Spinal cord (tissue), 10 donors: ENCODE results near the gene PECR. TPM values are rescaled to one million over a fixed set of nuclear protein-coding genes. Genes with fewer than 3 reads are reported as not detected.
A peak's percentile ranks its signal among the peaks of the same experiment; 100 is the strongest.
"Not testable (repeated sequence)": the region's sequence is repeated elsewhere in the genome, so short reads cannot be mapped to it uniquely, and the experiment has no call there.

Source experiments
- DNase-seq, 6 donors: peaks; one replicate each; pipeline versions ENCODE4 v3.0.0 to v3.0.0-alpha.2; 2013 to 2015; ENCODE audit warnings: low spot score in 6 of 6, low read depth in 4 of 6
- H3K27ac ChIP-seq: one replicate; pipeline ENCODE4 v1.5.1; 2013; ENCODE audit warnings: low read depth, low read length, control low read depth
- H3K27me3 ChIP-seq: one replicate; pipeline ENCODE4 v1.6.1; 2013; ENCODE audit warnings: low read length; ENCODE audit not compliant: control insufficient read depth, insufficient read depth
- H3K36me3 ChIP-seq: one replicate; pipeline ENCODE4 v1.6.1; 2013; ENCODE audit warnings: low read length; ENCODE audit not compliant: control insufficient read depth, insufficient read depth
- H3K4me1 ChIP-seq: one replicate; pipeline ENCODE4 v1.6.1; 2013; ENCODE audit warnings: low read length; ENCODE audit not compliant: control insufficient read depth, insufficient read depth
- H3K4me3 ChIP-seq: one replicate; pipeline ENCODE4 v1.5.1; 2013; ENCODE audit warnings: low read depth, low read length, control low read depth
- H3K9me3 ChIP-seq: one replicate; pipeline ENCODE4 v1.6.1; 2013; ENCODE audit warnings: low read length; ENCODE audit not compliant: control insufficient read depth, insufficient read depth
- WGBS: methylation state at CpG from one replicate; pipeline ENCODE4 v1.1.5; 2013; ENCODE audit warnings: missing lambda C conversion rate; ENCODE audit not compliant: insufficient coverage; 5-methylcytosine and 5-hydroxymethylcytosine counted together
- polyA plus RNA-seq, 2 donors: library from polyadenylated mRNA; unstranded; fragments of 120-200 nt; gene quantifications; one replicate each; pipeline ENCODE4 v1.2.1, GENCODE V29; 2013; ENCODE audit not compliant: insufficient read length in 2 of 2
- total RNA-seq, 2 donors: library from RNA; depleted of rRNA in 1 of 2; stranded (reverse); fragments of 120-200 nt in 1 of 2; fragments of >200 nt in 1 of 2; gene quantifications; one replicate each; pipeline versions ENCODE4 v1.2.3 to v1.2.4, GENCODE V29; 2013 to 2014
- donor health status: healthy.

Gene PECR
- total and polyA plus RNA-seq, 4 donors: 12.5 to 27.2 (median 17.6) TPM

- Histone ChIP-seq H3K27me3 (no peaks in the 10 kb centered on the region), H3K36me3 (peaks cover 3% of the 10 kb centered on the region), H3K9me3 (no peaks in the 10 kb centered on the region), H3K4me3 (peak overlapping the region; percentile 56), H3K4me1 (peaks cover 3% of the 10 kb centered on the region), H3K27ac (no peak overlapping the region)
- 23% methylated on average over 2 of the region's 6 CpGs for WGBS
- peak in 1 of 6 donors; percentile 12 for DNase-seq
These were observed 69.3 kb downstream of the PECR start for GRCh38 chr2:216012133-216012829.

DNA sequence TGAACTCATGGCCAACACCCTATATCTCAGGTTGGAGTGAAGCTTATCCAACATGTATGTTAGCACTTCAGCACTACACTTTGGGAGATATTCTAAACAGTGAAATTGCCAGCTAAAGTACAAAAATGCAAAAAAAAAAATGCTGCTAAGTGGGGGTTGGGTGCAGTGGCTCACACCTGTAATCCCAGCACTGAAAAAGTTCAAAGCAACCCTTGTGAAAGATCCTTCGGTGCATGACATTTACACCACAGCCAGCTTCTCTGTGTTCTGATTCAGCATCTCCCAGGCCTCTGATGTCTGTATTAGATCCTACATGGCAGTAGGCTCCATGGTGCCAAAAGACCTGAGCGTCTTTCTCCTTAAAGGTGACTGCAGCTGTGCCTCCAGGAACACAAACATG is 72.4 kb downstream of the PECR start:
- H3K36me3 ChIP-seq, H3K27me3 ChIP-seq, DNase-seq, H3K4me1 ChIP-seq, H3K4me3 ChIP-seq, H3K9me3 ChIP-seq, H3K27ac ChIP-seq: not testable (repeated sequence)
- WGBS: 88% methylated on average over 2 of the region's 2 CpGs

- Histone ChIP-seq H3K27ac (no peak overlapping the region), H3K4me3 (no peak overlapping the region), H3K36me3 (no peaks in the 10 kb centered on the region), H3K4me1 (peaks cover 3% of the 10 kb centered on the region), H3K27me3 (no peaks in the 10 kb centered on the region), H3K9me3 (no peaks in the 10 kb centered on the region)
- no CpG with 5 or more reads among the region's 3 CpGs for WGBS
- no peak for DNase-seq
These were observed 73.2 kb downstream of the PECR start for GRCh38 chr2:216008387-216008786.

DNA sequence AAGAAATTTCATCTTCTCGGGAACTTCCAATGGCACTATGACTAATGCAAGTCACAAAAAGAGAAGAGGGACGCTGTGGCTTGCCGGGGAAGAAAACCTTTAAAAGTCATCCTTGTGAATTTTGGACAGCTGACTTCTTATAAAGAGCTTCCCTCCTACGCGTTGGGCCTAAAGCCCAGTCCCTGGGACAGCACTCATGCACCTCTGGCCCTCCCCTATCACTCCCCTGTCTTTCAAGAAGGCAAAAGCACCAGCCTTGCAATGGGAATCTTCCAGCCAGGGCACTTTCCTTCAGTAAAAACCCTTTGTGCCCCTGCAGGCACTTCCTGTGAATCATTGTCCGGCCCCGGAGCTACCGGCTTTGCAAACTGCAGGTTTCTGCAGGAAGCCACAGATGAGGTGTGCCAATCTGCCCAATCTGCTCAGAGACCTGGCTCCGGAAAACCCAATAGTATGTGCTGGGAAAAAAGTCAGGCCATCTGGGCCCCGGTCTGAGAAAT is 75.4 kb downstream of the PECR start:
- no peak overlapping the region for H3K27ac ChIP-seq
- DNase-seq: no peak
- H3K27me3 ChIP-seq: no peaks in the 10 kb centered on the region
- 60% methylated on average over 7 of the region's 10 CpGs for WGBS
- H3K36me3 ChIP-seq: no peaks in the 10 kb centered on the region
- H3K4me1 ChIP-seq: peaks cover 4% of the 10 kb centered on the region
- H3K4me3 ChIP-seq: no peak overlapping the region
- H3K9me3 ChIP-seq: no peaks in the 10 kb centered on the region

DNA sequence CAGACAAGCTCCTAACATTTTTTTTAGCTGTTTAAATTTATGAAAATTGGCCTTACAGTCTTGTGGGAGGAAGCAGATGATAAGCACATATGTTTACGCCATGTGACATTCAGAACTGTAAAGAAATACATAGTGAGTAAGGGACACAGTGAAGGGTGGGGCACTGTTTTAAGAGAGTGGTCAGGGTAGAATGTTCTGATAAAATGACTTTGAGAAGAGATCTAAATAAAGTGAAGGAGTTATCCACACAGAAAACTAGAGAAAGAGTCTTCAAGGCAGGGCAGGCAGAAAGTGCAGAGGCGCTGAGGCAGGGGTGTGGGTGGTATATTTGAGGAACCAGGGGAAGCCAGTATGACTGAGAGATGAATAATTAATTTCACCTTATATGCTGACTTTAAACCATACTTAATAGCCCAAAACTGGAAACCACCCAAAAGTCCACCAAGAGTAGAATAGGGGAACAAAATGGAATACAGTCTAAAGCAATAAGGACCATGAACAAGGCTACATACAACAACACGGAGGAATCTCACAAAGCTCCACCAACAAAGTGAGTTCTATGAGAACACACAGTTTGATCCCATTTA is 76.8 kb downstream of the PECR start:
- DNase-seq: peak in 1 of 6 donors; percentile 26
- WGBS: 100% methylated on average over 1 of the region's 3 CpGs
- Histone ChIP-seq H3K27me3 (no peaks in the 10 kb centered on the region), H3K36me3 (no peaks in the 10 kb centered on the region), H3K4me3 (no peak overlapping the region), H3K9me3 (no peaks in the 10 kb centered on the region), H3K4me1 (peaks cover 4% of the 10 kb centered on the region), H3K27ac (no peak overlapping the region)

GRCh38 chr2:216003876-216004696 is 77.5 kb downstream of the PECR start:
- no peak for DNase-seq
- no peak overlapping the region for H3K27ac ChIP-seq
- 75% methylated on average over 3 of the region's 6 CpGs for WGBS
- H3K9me3 ChIP-seq: no peaks in the 10 kb centered on the region
- no peaks in the 10 kb centered on the region for H3K27me3 ChIP-seq
- no peaks in the 10 kb centered on the region for H3K36me3 ChIP-seq
- H3K4me1 ChIP-seq: peaks cover 4% of the 10 kb centered on the region
- no peak overlapping the region for H3K4me3 ChIP-seq

DNA sequence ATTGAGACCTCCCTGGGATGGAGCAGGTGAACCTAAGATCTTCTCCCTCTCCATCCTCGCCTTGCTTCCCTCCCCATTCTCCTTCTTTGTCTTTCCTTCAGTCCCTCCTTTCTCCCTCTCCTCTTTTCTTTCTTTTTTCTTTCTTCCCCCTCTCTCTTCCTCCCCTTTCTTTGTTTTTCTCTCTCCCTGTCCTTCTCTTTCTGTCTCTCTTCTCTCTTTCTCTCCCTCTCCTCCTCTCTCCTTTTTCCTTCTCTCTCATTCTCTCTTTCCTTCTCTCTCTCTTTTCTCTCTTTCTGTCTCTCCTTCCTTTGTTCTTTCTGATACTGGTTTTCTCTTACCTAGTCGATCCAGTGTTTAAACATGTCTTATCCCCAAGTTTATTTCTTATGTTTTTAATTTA is 78.9 kb downstream of the PECR start:
- H3K36me3 ChIP-seq: no peaks in the 10 kb centered on the region
- H3K27ac ChIP-seq: no peak overlapping the region
- H3K9me3 ChIP-seq: no peaks in the 10 kb centered on the region
- H3K4me3 ChIP-seq: no peak overlapping the region
- 89% methylated on average over 1 of the region's 2 CpGs for WGBS
- H3K4me1 ChIP-seq: peaks cover 4% of the 10 kb centered on the region
- DNase-seq: no peak
- no peaks in the 10 kb centered on the region for H3K27me3 ChIP-seq

GRCh38 chr2:216002101-216002678 is 79.4 kb downstream of the PECR start:
- Histone ChIP-seq H3K27ac (no peak overlapping the region), H3K4me3 (no peak overlapping the region), H3K27me3 (no peaks in the 10 kb centered on the region), H3K9me3 (no peaks in the 10 kb centered on the region), H3K4me1 (peaks cover 4% of the 10 kb centered on the region), H3K36me3 (no peaks in the 10 kb centered on the region)
- peak in 1 of 6 donors; percentile 22 for DNase-seq
- 32% methylated on average over 5 of the region's 5 CpGs for WGBS

DNA sequence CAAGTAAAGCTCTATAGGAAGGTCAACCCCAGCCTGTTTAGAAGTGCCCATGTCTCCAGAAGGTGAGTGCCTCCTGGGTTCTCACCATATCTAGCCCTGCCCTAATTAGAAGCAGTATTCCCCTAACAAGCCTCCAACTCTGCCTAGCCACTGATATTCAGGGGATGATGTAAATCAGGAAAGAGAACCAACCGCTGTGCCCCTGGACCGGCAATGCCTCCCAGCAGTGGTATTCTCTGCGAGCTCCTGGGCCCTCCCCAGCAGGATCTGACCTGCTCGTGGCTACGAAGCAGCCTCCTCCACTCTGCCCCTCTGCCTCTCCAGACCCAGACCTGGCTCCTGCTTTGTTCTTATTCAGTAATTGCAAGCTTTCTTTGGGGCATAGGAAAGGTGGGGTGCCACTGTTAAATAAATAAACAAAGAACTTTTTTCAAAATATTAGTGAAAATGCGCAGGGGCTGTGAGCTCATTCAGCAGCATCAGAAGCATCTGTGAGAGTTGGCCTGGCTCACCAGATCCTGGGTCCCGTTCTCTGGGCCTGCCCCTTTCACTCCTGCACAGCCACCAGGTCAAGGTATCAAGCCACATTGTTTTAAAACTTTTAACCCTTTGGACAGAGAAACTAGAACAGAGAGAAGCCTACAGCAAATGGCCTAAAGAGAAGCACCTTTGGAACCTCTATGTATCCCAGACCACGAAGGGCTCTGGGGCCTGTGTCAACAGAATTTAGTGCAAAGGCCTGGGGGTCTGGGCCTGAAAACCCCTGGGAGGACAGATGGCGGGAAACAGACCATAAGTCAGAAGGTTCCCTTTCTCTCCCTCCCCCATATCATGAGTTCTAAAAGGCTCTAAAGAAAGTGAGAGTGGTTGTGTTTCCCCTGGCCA is 80.2 kb downstream of the PECR start:
- Histone ChIP-seq H3K4me3 (no peak overlapping the region), H3K27me3 (no peaks in the 10 kb centered on the region), H3K9me3 (no peaks in the 10 kb centered on the region), H3K36me3 (no peaks in the 10 kb centered on the region), H3K4me1 (peaks cover 4% of the 10 kb centered on the region), H3K27ac (no peak overlapping the region)
- no peak for DNase-seq
- 60% methylated on average over 5 of the region's 9 CpGs for WGBS
